SK-N-SH (cell line): Measurements from ENCODE around the gene CPED1. TPM values are rescaled to one million over a fixed set of nuclear protein-coding genes. Genes with fewer than 3 reads are reported as not detected.
A peak's percentile ranks its signal among the peaks of the same experiment; 100 is the strongest.

Experiments used
- CTCF ChIA-PET: fragments of 300-600, 350-600 bp; formaldehyde crosslinking; extraction: SDS; loops from one replicate; lab custom pipeline; 2021; lab: Yijun Ruan, JAX
- POLR2A ChIA-PET: fragments of 350-600 bp; sonication (Branson Sonifier 250); formaldehyde crosslinking; extraction: SDS; loops from one replicate; lab custom pipeline; 2020; ENCODE audit warnings: antibody characterized with exemption, inconsistent platforms; lab: Yijun Ruan, JAX
- DNase-seq: peaks from one replicate; pipeline ENCODE4 v3.0.0; 2012
- H2AFZ ChIP-seq: fragments of 200-600 bp; sonication (generic); 2 replicates; pipeline ENCODE4 v1.8.1; 2016; ENCODE audit warnings: antibody characterized with exemption, mild to moderate bottlenecking, low read depth
- H3F3A ChIP-seq: fragments of 200-600 bp; sonication (generic); replicated peaks from 2 replicates; pipeline ENCODE3; 2016; ENCODE audit warnings: antibody characterized with exemption, mild to moderate bottlenecking; ENCODE audit not compliant: insufficient read depth
- H3K27ac ChIP-seq, 2 experiments: fragments of 200-500 bp in 1 of 2; fragments of 200-600 bp in 1 of 2; sonication (Bioruptor generic) in 1 of 2; sonication (generic), shearing (Covaris generic) in 1 of 2; 2 replicates each; pipeline versions ENCODE4 v1.5.1 to v1.6.1; 2014 to 2016; ENCODE audit warnings: low read depth in 2 of 2, inconsistent platforms in 1 of 2, low read length in 1 of 2, mild to moderate bottlenecking in 1 of 2, mixed read lengths in 1 of 2
- H3K27me3 ChIP-seq: fragments of 200-600 bp; sonication (generic), shearing (Covaris generic); 2 replicates; pipeline ENCODE4 v1.6.1; 2016; ENCODE audit warnings: mixed run types; ENCODE audit not compliant: insufficient read depth
- H3K36me3 ChIP-seq, 2 experiments: fragments of 200-500 bp in 1 of 2; fragments of 200-600 bp in 1 of 2; sonication (Bioruptor generic) in 1 of 2; sonication (generic) in 1 of 2; replicated peaks in 1 of 2; 2 replicates each; pipeline versions ENCODE3 to v1.5.1; 2014 to 2016; ENCODE audit warnings: low read length in 1 of 2, mild to moderate bottlenecking in 1 of 2; ENCODE audit not compliant: insufficient read depth in 2 of 2, control insufficient read depth in 1 of 2
- H3K4me1 ChIP-seq, 2 experiments: fragments of 200-500 bp in 1 of 2; fragments of 200-600 bp in 1 of 2; sonication (Bioruptor generic) in 1 of 2; sonication (generic), shearing (Covaris generic) in 1 of 2; 2 replicates each; pipeline versions ENCODE4 v1.5.1 to v1.6.1; 2014 to 2016; ENCODE audit warnings: low read depth in 1 of 2, low read length in 1 of 2, mixed run types in 1 of 2; ENCODE audit not compliant: insufficient read depth in 2 of 2, control insufficient read depth in 1 of 2
- H3K4me2 ChIP-seq: fragments of 200-600 bp; sonication (generic), shearing (Covaris generic); 2 replicates; pipeline ENCODE4 v1.6.1; 2017; ENCODE audit warnings: mixed run types
- H3K4me3 ChIP-seq, 2 experiments: fragments of 200-500 bp in 1 of 2; fragments of 200-600 bp in 1 of 2; sonication (Bioruptor generic) in 1 of 2; sonication (generic), shearing (Covaris generic) in 1 of 2; 2 replicates each; pipeline versions ENCODE4 v1.5.1 to v1.8.1; 2014 to 2016; ENCODE audit warnings: low read depth in 2 of 2, inconsistent platforms in 1 of 2, low read length in 1 of 2, mild to moderate bottlenecking in 1 of 2, mixed read lengths in 1 of 2, moderate library complexity in 1 of 2
- H3K79me2 ChIP-seq: fragments of 200-600 bp; sonication (generic); 2 replicates; pipeline ENCODE4 v1.8.1; 2017; ENCODE audit warnings: mild to moderate bottlenecking; ENCODE audit not compliant: insufficient read depth
- H3K9ac ChIP-seq: fragments of 200-600 bp; sonication (generic); 2 replicates; pipeline ENCODE4 v1.6.1; 2017; ENCODE audit warnings: mixed run types
- H3K9me2 ChIP-seq: fragments of 200-600 bp; sonication (generic); 2 replicates; pipeline ENCODE4 v1.6.1; 2017; ENCODE audit warnings: mixed run types
- H3K9me3 ChIP-seq: fragments of 200-600 bp; sonication (generic); 2 replicates; pipeline ENCODE4 v1.6.1; 2017; ENCODE audit warnings: mixed run types, mild to moderate bottlenecking, moderate library complexity
- H4K20me1 ChIP-seq: fragments of 200-600 bp; sonication (generic); 2 replicates; pipeline ENCODE4 v1.6.1; 2017; ENCODE audit warnings: mild to moderate bottlenecking, mixed run types; ENCODE audit not compliant: insufficient read depth
- ELF1 ChIP-seq: IDR thresholded peaks from 2 replicates; pipeline ENCODE4 v1.4.0; 2012
- FOXJ3 ChIP-seq: sonication (generic); formaldehyde crosslinking; IDR thresholded peaks from 2 replicates; pipeline ENCODE4 v1.5.1; 2020; ENCODE audit warnings: mild to moderate bottlenecking, missing genetic modification reagents
- GABPA ChIP-seq: IDR thresholded peaks from 2 replicates; pipeline ENCODE4 v1.4.0; 2012; ENCODE audit warnings: low read depth, mild to moderate bottlenecking
- GATA2 ChIP-seq: sonication (generic); formaldehyde crosslinking; IDR thresholded peaks from 2 replicates; pipeline ENCODE4 v1.5.0; 2020; ENCODE audit warnings: mild to moderate bottlenecking, missing genetic modification reagents
- IRF3 ChIP-seq: fragments of 150-350 bp; IDR thresholded peaks from 2 replicates; pipeline ENCODE4 v1.6.1; 2016; ENCODE audit warnings: mild to moderate bottlenecking, low read depth, low read length
- MAX ChIP-seq: IDR thresholded peaks from 2 replicates; pipeline ENCODE4 v1.4.0; 2012; ENCODE audit warnings: low read depth
- NRF1 ChIP-seq: IDR thresholded peaks from 2 replicates; pipeline ENCODE4 v1.6.1; 2012; ENCODE audit warnings: low read depth, mild to moderate bottlenecking, low read length
- POLR2AphosphoS5 ChIP-seq: IDR thresholded peaks from 2 replicates; pipeline ENCODE4 v1.6.1; 2012; ENCODE audit warnings: low read depth, low read length
- RFX5 ChIP-seq: IDR thresholded peaks from 2 replicates; pipeline ENCODE4 v1.6.1; 2012; ENCODE audit warnings: mild to moderate bottlenecking, improper control_type of control experiment, low read length
- RXRA ChIP-seq: IDR thresholded peaks from 2 replicates; pipeline ENCODE4 v1.4.0; 2012; ENCODE audit warnings: low read depth, mild to moderate bottlenecking, borderline replicate concordance
- TCF12 ChIP-seq: IDR thresholded peaks from 2 replicates; pipeline ENCODE4 v1.4.0; 2012
- TEAD4 ChIP-seq: IDR thresholded peaks from 2 replicates; pipeline ENCODE4 v1.4.0; 2012; ENCODE audit warnings: mild to moderate bottlenecking, borderline replicate concordance; ENCODE audit not compliant: insufficient read depth
- USF2 ChIP-seq: fragments of 150-350 bp; IDR thresholded peaks from 2 replicates; pipeline ENCODE4 v1.6.1; 2017; ENCODE audit warnings: antibody characterized with exemption, low read length, low read depth, borderline replicate concordance
- ZBTB33 ChIP-seq: IDR thresholded peaks from 2 replicates; pipeline ENCODE4 v1.4.0; 2012; ENCODE audit warnings: low read depth, borderline replicate concordance
- WGBS: methylation state at CpG from one replicate; pipeline ENCODE4 v1.1.6; 2017; ENCODE audit warnings: low lambda C conversion rate; 5-methylcytosine and 5-hydroxymethylcytosine counted together
- polyA plus RNA-seq, 3 experiments: library from polyadenylated mRNA; depleted of rRNA; stranded (reverse); fragments of >200 nt; gene quantifications; 2 replicates each; pipeline ENCODE4 v1.2.3, GENCODE V29; 2012

Gene CPED1
- polyA plus RNA-seq, 1 of the 3 experiments (the other 2 are of a cell fraction), result 4.4 TPM

GRCh38 chr7:121327671-121328070, 339.2 kb downstream of the CPED1 start:
- H3F3A ChIP-seq, result peaks cover 3% of the 10 kb centered on the region
- no peak for DNase-seq
- no peaks in the 10 kb centered on the region for H3K9me3 ChIP-seq
- H2AFZ ChIP-seq, result no peak overlapping the region
- no peak for TF ChIP-seq POLR2AphosphoS5
- TF ChIP-seq FOXJ3 (CRISPR knock-in tag), result no peak
- TF ChIP-seq GABPA, result no peak
- no peak for TF ChIP-seq RFX5
- no peak for TF ChIP-seq RXRA
- no peak for TF ChIP-seq TCF12
- H4K20me1 ChIP-seq, result no peaks in the 10 kb centered on the region
- H3K79me2 ChIP-seq, result no peaks in the 10 kb centered on the region
- peaks cover 50% of the 10 kb centered on the region for H3K27me3 ChIP-seq
- no peak overlapping the region for H3K4me2 ChIP-seq
- H3K4me1 ChIP-seq, result peaks cover 17 to 25% of the 10 kb centered on the region in 2 experiments; a peak in 3 of 4 replicates
- H3K9me2 ChIP-seq, result no peaks in the 10 kb centered on the region
- WGBS, result 77% methylated on average over 5 of the region's 5 CpGs
- ChIA-PET POLR2A (no interaction called here), CTCF (interaction anchor here (0.8 to 1.3 kb wide), 2 partner anchors 17 to 522 kb away, joined by 3 to 4 read pairs; no protein-coding TSS in a partner anchor)
- H3K4me3 ChIP-seq, result no peak overlapping the region
- H3K9ac ChIP-seq, result no peak overlapping the region
- H3K27ac ChIP-seq, result no peak overlapping the region
- no peaks in the 10 kb centered on the region for H3K36me3 ChIP-seq

GRCh38 chr7:121328508-121329190, 340.1 kb downstream of the CPED1 start, which contains the start of gene WNT16:
WNT16 (plus strand) TSS chr7:121329000; CDS start chr7:121329293, 293 bp downstream.
- Histone ChIP-seq H3K79me2 (no peaks in the 10 kb centered on the region), H3K27me3 (peaks cover 50% of the 10 kb centered on the region), H3K4me1 (peaks cover 17 to 25% of the 10 kb centered on the region in 2 experiments; a peak in 3 of 4 replicates), H3K9me3 (no peaks in the 10 kb centered on the region; the same call in 1 of the 2 replicates), H3K4me3 (peak within 1 kb of the TSS; percentile 66), H3K9me2 (no peaks in the 10 kb centered on the region), H3K36me3 (no peaks in the 10 kb centered on the region), H3K4me2 (peak within 1 kb of the TSS; percentile 87), H4K20me1 (no peaks in the 10 kb centered on the region), H2AFZ (peak within 1 kb of the TSS; percentile 79; the same call in 1 of the 2 replicates), H3K9ac (no peak within 1 kb of the TSS), H3K27ac (peak within 1 kb of the TSS in 1 of 2 experiments; percentile 56; a peak in 1 of 4 replicates), H3F3A (peaks cover 3% of the 10 kb centered on the region)
- TF ChIP-seq MAX (0 out of 2 replicates have a peak, but pooled peaks have one; percentile 17), ELF1 (no peak), IRF3 (no peak), TEAD4 (no peak), NRF1 (no peak), RFX5 (peak; percentile 80), USF2 (no peak), GATA2 (CRISPR knock-in tag) (no peak; the same call in 1 of the 2 replicates), POLR2AphosphoS5 (no peak), TCF12 (no peak), ZBTB33 (no peak)
- ChIA-PET POLR2A (no interaction called here), CTCF (interaction anchor here (0.9 to 2.6 kb wide), 12 partner anchors 13 to 229 kb away, joined by 3 to 15 read pairs (median 3); partner anchors contain the start of gene FAM3C)
- WGBS, result 10% methylated on average over 24 of the region's 27 CpGs
- peak; percentile 92 for DNase-seq
